ENCODE data around the gene TOMM5.

Gene TOMM5

GRCh38 chr9:37592108-37592951 is at the start of gene TOMM5:
Gene TOMM5, minus strand, starts transcription at chr9:37592597. Its CDS starts 65 bp downstream, at chr9:37592532.
- DNase-seq (ENCODE audit: low read depth): peak; percentile 73

- no peak for DNase-seq (ENCODE audit: low read depth)
These were observed 48.9 kb upstream of the TOMM5 start for GRCh38 chr9:37641331-37641730.

GRCh38 chr9:37640246-37640645 is 47.8 kb upstream of the TOMM5 start:
- DNase-seq (ENCODE audit: low read depth): no peak

- DNase-seq (ENCODE audit: low read depth): no peak
These were observed 47.4 kb upstream of the TOMM5 start for GRCh38 chr9:37639841-37640240.

- no peak for DNase-seq (ENCODE audit: low read depth)
These were observed 46.8 kb upstream of the TOMM5 start for GRCh38 chr9:37639109-37639762.

GRCh38 chr9:37636511-37637448 is 44.4 kb upstream of the TOMM5 start:
- DNase-seq (ENCODE audit: low read depth): no peak

- no peak for DNase-seq (ENCODE audit: low read depth)
These were observed 43.4 kb upstream of the TOMM5 start for GRCh38 chr9:37635808-37636207.

- no peak for DNase-seq (ENCODE audit: low read depth)
These were observed 40.1 kb upstream of the TOMM5 start for GRCh38 chr9:37632479-37632878.

- no peak for DNase-seq (ENCODE audit: low read depth)
These were observed 34.4 kb upstream of the TOMM5 start for GRCh38 chr9:37626708-37627292.

- DNase-seq (ENCODE audit: low read depth): no peak
These were observed 33.4 kb upstream of the TOMM5 start for GRCh38 chr9:37625758-37626147.

GRCh38 chr9:37625036-37625757 is 32.8 kb upstream of the TOMM5 start:
- no peak for DNase-seq (ENCODE audit: low read depth)

- no peak for DNase-seq (ENCODE audit: low read depth)
These were observed 31.7 kb upstream of the TOMM5 start for GRCh38 chr9:37624073-37624472.

- no peak for DNase-seq (ENCODE audit: low read depth)
These were observed 30.9 kb upstream of the TOMM5 start for GRCh38 chr9:37623267-37623666.

GRCh38 chr9:37622462-37622861 is 30.1 kb upstream of the TOMM5 start:
- DNase-seq (ENCODE audit: low read depth): peak; percentile 52

- DNase-seq (ENCODE audit: low read depth): no peak
These were observed 29.1 kb upstream of the TOMM5 start for GRCh38 chr9:37621273-37622121.

GRCh38 chr9:37620396-37620795 is 28.0 kb upstream of the TOMM5 start:
- no peak for DNase-seq (ENCODE audit: low read depth)

- no peak for DNase-seq (ENCODE audit: low read depth)
These were observed 27.4 kb upstream of the TOMM5 start for GRCh38 chr9:37619806-37620205.

GRCh38 chr9:37618817-37619216 is 26.4 kb upstream of the TOMM5 start:
- peak; percentile 85 for DNase-seq (ENCODE audit: low read depth)

GRCh38 chr9:37617832-37618231 is 25.4 kb upstream of the TOMM5 start:
- peak; percentile 72 for DNase-seq (ENCODE audit: low read depth)

- no peak for DNase-seq (ENCODE audit: low read depth)
These were observed 24.8 kb upstream of the TOMM5 start for GRCh38 chr9:37617161-37617560.
